ENCODE measurements around the gene TTLL9.

The TTLL9 gene

GRCh38 chr20:31862157-31862470, 8.3 kb upstream of the TTLL9 start:
- no peak for DNase-seq
- Histone ChIP-seq H3K27me3 (ENCODE audit: insufficient read depth, low read depth, severe bottlenecking) (no peaks in the 10 kb centered on the region), H3K27ac (peak overlapping the region; percentile 99), H3K36me3 (peaks cover 9% of the 10 kb centered on the region; the same call in 1 of the 2 replicates), H3K9me3 (ENCODE audit: severe bottlenecking) (no peaks in the 10 kb centered on the region), H3K4me3 (ENCODE audit: low read depth, low read length) (peak overlapping the region; percentile 75)
- TF ChIP-seq CTCF (IDR thresholded peaks at IDR 0.05; ENCODE audit: low read depth, low read length), result no peak

- Histone ChIP-seq H3K4me3 (ENCODE audit: low read depth, low read length) (no peak overlapping the region), H3K36me3 (peaks cover 9% of the 10 kb centered on the region; the same call in 1 of the 2 replicates), H3K9me3 (ENCODE audit: severe bottlenecking) (no peaks in the 10 kb centered on the region), H3K27ac (peak overlapping the region; percentile 99; the same call in 1 of the 2 replicates), H3K27me3 (ENCODE audit: insufficient read depth, low read depth, severe bottlenecking) (no peaks in the 10 kb centered on the region)
- no peak for TF ChIP-seq CTCF (IDR thresholded peaks at IDR 0.05; ENCODE audit: low read depth, low read length)
- DNase-seq, result no peak
Observed at GRCh38 chr20:31862506-31862905, 7.9 kb upstream of the TTLL9 start.

- no peak for TF ChIP-seq CTCF (IDR thresholded peaks at IDR 0.05; ENCODE audit: low read depth, low read length)
- DNase-seq, result no peak
- H3K27me3 ChIP-seq (ENCODE audit: insufficient read depth, low read depth, severe bottlenecking), result no peaks in the 10 kb centered on the region
- no peaks in the 10 kb centered on the region for H3K9me3 ChIP-seq (ENCODE audit: severe bottlenecking)
- H3K36me3 ChIP-seq, result peaks cover 9% of the 10 kb centered on the region; the same call in 1 of the 2 replicates
- no peak overlapping the region for H3K4me3 ChIP-seq (ENCODE audit: low read depth, low read length)
- H3K27ac ChIP-seq, result no peak overlapping the region
Observed at GRCh38 chr20:31863296-31864085, 6.9 kb upstream of the TTLL9 start.

GRCh38 chr20:31864521-31865400, 5.7 kb upstream of the TTLL9 start:
- TF ChIP-seq CTCF (IDR thresholded peaks at IDR 0.05; ENCODE audit: low read depth, low read length), result no peak
- Histone ChIP-seq H3K9me3 (ENCODE audit: severe bottlenecking) (no peaks in the 10 kb centered on the region), H3K27ac (no peak overlapping the region), H3K36me3 (peaks cover 9% of the 10 kb centered on the region; the same call in 1 of the 2 replicates), H3K4me3 (ENCODE audit: low read depth, low read length) (no peak overlapping the region), H3K27me3 (ENCODE audit: insufficient read depth, low read depth, severe bottlenecking) (no peaks in the 10 kb centered on the region)
- no peak for DNase-seq

- no peaks in the 10 kb centered on the region for H3K9me3 ChIP-seq (ENCODE audit: severe bottlenecking)
- H3K27ac ChIP-seq, result no peak overlapping the region
- DNase-seq, result no peak
- H3K36me3 ChIP-seq, result peaks cover 8% of the 10 kb centered on the region; the same call in 1 of the 2 replicates
- no peaks in the 10 kb centered on the region for H3K27me3 ChIP-seq (ENCODE audit: insufficient read depth, low read depth, severe bottlenecking)
- no peak overlapping the region for H3K4me3 ChIP-seq (ENCODE audit: low read depth, low read length)
- TF ChIP-seq CTCF (IDR thresholded peaks at IDR 0.05; ENCODE audit: low read depth, low read length), result no peak
Observed at GRCh38 chr20:31866221-31866620, 4.2 kb upstream of the TTLL9 start.

All from WERI-Rb-1 (cell line).